ENCODE measurements around the gene ATP2B2.

Gene ATP2B2

DNA sequence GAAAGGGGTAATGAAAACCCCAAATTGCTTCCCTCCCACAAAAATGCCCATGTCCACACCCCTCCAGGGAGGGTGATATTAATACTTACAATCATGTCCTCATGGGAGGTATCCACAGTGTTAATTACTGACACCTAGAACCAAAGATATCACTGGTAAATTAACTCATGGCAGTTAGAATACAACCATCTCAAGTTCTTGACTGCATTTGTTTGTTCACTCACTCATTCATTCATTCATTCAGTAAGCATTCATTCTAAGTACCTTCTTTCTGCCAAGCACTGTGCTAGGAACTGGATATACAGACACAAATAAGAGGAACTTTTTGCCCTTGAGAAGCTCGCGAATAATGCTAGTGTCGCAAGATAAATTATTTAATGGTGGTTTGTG is 187.4 kb downstream of the ATP2B2 start (continued):
- TF ChIP-seq ZNF544 (tag by site-specific recombination; IDR thresholded peaks at IDR 0.05) (no peak), KLF16 (tag by site-specific recombination; IDR thresholded peaks at IDR 0.05) (no peak), GLI2 (tag by site-specific recombination; IDR thresholded peaks at IDR 0.05; ENCODE audit: borderline replicate concordance, low read depth) (no peak), ZNF354C (tag by site-specific recombination; IDR thresholded peaks at IDR 0.05; ENCODE audit: borderline replicate concordance, low read depth) (no peak)
- TF ChIP-seq, protein P1, sequence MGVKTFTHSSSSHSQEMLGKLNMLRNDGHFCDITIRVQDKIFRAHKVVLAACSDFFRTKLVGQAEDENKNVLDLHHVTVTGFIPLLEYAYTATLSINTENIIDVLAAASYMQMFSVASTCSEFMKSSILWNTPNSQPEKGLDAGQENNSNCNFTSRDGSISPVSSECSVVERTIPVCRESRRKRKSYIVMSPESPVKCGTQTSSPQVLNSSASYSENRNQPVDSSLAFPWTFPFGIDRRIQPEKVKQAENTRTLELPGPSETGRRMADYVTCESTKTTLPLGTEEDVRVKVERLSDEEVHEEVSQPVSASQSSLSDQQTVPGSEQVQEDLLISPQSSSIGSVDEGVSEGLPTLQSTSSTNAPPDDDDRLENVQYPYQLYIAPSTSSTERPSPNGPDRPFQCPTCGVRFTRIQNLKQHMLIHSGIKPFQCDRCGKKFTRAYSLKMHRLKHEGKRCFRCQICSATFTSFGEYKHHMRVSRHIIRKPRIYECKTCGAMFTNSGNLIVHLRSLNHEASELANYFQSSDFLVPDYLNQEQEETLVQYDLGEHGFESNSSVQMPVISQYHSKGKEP (tag by site-specific recombination; IDR thresholded peaks at IDR 0.05): no peak
- TF ChIP-seq, protein P2, sequence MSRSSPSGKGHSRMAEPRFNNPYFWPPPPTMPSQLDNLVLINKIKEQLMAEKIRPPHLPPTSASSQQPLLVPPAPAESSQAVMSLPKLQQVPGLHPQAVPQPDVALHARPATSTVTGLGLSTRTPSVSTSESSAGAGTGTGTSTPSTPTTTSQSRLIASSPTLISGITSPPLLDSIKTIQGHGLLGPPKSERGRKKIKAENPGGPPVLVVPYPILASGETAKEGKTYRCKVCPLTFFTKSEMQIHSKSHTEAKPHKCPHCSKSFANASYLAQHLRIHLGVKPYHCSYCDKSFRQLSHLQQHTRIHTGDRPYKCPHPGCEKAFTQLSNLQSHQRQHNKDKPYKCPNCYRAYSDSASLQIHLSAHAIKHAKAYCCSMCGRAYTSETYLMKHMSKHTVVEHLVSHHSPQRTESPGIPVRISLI (tag by site-specific recombination; IDR thresholded peaks at IDR 0.05): no peak
- TF ChIP-seq, protein P3, sequence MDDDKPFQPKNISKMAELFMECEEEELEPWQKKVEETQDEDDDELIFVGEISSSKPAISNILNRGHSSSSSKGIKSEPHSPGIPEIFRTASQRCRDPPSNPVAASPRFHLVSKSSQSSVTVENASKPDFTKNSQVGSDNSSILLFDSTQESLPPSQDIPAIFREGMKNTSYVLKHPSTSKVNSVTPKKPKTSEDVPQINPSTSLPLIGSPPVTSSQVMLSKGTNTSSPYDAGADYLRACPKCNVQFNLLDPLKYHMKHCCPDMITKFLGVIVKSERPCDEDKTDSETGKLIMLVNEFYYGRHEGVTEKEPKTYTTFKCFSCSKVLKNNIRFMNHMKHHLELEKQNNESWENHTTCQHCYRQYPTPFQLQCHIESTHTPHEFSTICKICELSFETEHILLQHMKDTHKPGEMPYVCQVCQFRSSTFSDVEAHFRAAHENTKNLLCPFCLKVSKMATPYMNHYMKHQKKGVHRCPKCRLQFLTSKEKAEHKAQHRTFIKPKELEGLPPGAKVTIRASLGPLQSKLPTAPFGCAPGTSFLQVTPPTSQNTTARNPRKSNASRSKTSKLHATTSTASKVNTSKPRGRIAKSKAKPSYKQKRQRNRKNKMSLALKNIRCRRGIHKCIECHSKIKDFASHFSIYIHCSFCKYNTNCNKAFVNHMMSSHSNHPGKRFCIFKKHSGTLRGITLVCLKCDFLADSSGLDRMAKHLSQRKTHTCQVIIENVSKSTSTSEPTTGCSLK (tag by site-specific recombination; IDR thresholded peaks at IDR 0.05): no peak

DNA sequence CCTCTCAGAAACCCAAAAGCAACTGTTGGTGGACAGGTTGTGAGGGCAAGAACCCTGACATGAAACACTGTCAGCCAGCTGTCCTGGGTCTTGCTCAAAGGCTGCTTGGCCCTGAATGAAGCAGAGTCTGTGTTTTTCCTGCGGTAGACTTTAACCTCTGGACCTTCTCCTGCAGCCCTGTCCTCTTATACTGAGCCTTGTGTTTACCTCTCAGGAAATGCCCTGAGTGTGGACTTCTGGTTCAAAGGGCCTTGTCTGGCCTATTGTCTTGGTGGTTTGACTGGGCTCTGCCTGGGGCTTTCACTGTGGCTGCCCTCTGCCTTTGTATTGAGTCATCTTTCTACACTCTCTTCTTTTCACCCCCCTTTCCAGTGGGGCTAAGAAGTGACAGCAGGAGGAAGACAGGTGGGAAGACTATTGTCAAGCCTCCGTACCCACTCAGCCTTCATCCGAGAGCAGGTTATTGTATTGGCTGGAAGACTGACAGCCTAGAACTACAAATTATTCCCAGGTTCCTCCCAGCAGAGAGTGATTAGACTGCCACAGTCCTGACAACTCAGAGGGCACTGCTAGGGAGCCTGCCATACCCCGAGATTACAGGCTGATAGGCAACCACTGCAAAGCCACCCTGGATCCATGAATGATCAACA is 187.9 kb downstream of the ATP2B2 start:
- Histone ChIP-seq H3K4me1 (ENCODE audit: control insufficient read depth, insufficient read depth, low read length) (no peaks in the 10 kb centered on the region), H3K27ac (ENCODE audit: extremely low read depth, low read depth, low read length) (no peak overlapping the region), H3K4me3 (ENCODE audit: low read depth, low read length) (no peak overlapping the region), H3K9me3 (ENCODE audit: control insufficient read depth, insufficient read depth, low read depth, low read length) (no peaks in the 10 kb centered on the region), H3K36me3 (ENCODE audit: control insufficient read depth in 2 of 2, insufficient read depth in 1 of 2, low read length in 2 of 2) (peaks cover 21 to 70% of the 10 kb centered on the region in 2 experiments)
- ChIA-PET POLR2A (no interaction called here), CTCF (interaction anchor here (0.6 to 0.7 kb wide), 2 partner anchors 26 to 203 kb away, joined by 3 read pairs; no protein-coding TSS in a partner anchor)
- TF ChIP-seq ZBTB7A (tag by site-specific recombination; IDR thresholded peaks at IDR 0.05; ENCODE audit: low read depth) (no peak), ZNF561 (tag by site-specific recombination; IDR thresholded peaks at IDR 0.05; ENCODE audit: borderline replicate concordance) (no peak), ZFHX2 (tag by site-specific recombination; conservative IDR thresholded peaks at IDR 0.05) (no peak), ZNF624 (tag by site-specific recombination; IDR thresholded peaks at IDR 0.05) (no peak), ZNF658 (tag by site-specific recombination; IDR thresholded peaks at IDR 0.05) (no peak), ZNF48 (tag by site-specific recombination; IDR thresholded peaks at IDR 0.05) (no peak), ZNF777 (tag by site-specific recombination; IDR thresholded peaks at IDR 0.05; ENCODE audit: borderline replicate concordance) (no peak), ZBTB8A (tag by site-specific recombination; IDR thresholded peaks at IDR 0.05) (no peak), ZNF341 (tag by site-specific recombination; IDR thresholded peaks at IDR 0.05; ENCODE audit: low read depth) (no peak), ZNF211 (tag by site-specific recombination; IDR thresholded peaks at IDR 0.05; ENCODE audit: low read depth) (no peak)

DNA sequence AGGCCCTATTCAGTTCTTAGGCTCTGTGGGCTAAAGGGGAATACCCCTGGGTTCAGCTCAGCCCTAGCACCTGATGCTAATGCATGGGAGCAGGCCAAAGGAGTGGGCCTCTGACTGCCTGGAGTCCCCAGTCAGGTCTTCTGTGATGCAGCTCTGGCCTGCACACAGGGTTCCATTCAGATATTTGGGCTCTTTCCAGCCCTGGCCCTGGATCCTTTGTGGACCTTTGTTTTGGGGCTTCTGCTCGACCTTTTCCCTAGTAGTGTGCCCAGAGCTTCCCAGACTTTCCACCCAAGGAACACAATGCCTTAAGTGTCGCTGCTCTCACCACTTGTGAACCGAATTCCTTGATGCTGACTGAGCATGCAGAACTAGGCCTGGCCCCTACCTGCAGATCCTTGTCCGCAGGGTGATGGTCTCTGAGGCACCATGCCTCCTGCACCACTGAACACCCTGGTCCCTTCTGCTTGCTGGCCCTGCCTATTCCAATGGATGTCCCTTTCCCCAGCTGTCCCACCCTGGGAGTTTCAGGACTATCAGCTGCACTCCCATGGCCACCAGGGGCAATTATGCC is 189.5 kb downstream of the ATP2B2 start:
- Histone ChIP-seq H3K27ac (ENCODE audit: extremely low read depth, low read depth, low read length) (no peak overlapping the region), H3K36me3 (ENCODE audit: control insufficient read depth in 2 of 2, insufficient read depth in 1 of 2, low read length in 2 of 2) (peaks cover 21 to 86% of the 10 kb centered on the region in 2 experiments), H3K9me3 (ENCODE audit: control insufficient read depth, insufficient read depth, low read depth, low read length) (no peaks in the 10 kb centered on the region), H3K4me3 (ENCODE audit: low read depth, low read length) (no peak overlapping the region), H3K4me1 (ENCODE audit: control insufficient read depth, insufficient read depth, low read length) (no peaks in the 10 kb centered on the region)
- ChIA-PET CTCF (interaction anchor here (0.5 kb wide), 1 partner anchor 368 kb away, joined by 4 read pairs; no protein-coding TSS in a partner anchor), POLR2A (no interaction called here)
- no peak for TF ChIP-seq ZNF248 (tag by site-specific recombination; IDR thresholded peaks at IDR 0.05)
- no peak for TF ChIP-seq ZNF670 (tag by site-specific recombination; IDR thresholded peaks at IDR 0.05; ENCODE audit: low read depth)
- TF ChIP-seq ZNF707 (tag by site-specific recombination; IDR thresholded peaks at IDR 0.05): no peak
- TF ChIP-seq, protein P4, sequence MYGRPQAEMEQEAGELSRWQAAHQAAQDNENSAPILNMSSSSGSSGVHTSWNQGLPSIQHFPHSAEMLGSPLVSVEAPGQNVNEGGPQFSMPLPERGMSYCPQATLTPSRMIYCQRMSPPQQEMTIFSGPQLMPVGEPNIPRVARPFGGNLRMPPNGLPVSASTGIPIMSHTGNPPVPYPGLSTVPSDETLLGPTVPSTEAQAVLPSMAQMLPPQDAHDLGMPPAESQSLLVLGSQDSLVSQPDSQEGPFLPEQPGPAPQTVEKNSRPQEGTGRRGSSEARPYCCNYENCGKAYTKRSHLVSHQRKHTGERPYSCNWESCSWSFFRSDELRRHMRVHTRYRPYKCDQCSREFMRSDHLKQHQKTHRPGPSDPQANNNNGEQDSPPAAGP (tag by site-specific recombination; IDR thresholded peaks at IDR 0.05): no peak
- TF ChIP-seq ZNF223 (tag by site-specific recombination; IDR thresholded peaks at IDR 0.05): no peak
- TF ChIP-seq ZNF266 (tag by site-specific recombination; IDR thresholded peaks at IDR 0.05; ENCODE audit: low read depth): no peak
- TF ChIP-seq, protein P5, sequence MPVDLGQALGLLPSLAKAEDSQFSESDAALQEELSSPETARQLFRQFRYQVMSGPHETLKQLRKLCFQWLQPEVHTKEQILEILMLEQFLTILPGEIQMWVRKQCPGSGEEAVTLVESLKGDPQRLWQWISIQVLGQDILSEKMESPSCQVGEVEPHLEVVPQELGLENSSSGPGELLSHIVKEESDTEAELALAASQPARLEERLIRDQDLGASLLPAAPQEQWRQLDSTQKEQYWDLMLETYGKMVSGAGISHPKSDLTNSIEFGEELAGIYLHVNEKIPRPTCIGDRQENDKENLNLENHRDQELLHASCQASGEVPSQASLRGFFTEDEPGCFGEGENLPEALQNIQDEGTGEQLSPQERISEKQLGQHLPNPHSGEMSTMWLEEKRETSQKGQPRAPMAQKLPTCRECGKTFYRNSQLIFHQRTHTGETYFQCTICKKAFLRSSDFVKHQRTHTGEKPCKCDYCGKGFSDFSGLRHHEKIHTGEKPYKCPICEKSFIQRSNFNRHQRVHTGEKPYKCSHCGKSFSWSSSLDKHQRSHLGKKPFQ (tag by site-specific recombination; IDR thresholded peaks at IDR 0.05): no peak
- no peak for TF ChIP-seq ZNF133 (tag by site-specific recombination; IDR thresholded peaks at IDR 0.05)
